ENCODE measurements around the gene GAS5.

GRCh38 chr1:173900427-173900826 lies 32.6 kb upstream of the GAS5 start:
- no peak for TF ChIP-seq CTCF (IDR thresholded peaks at IDR 0.05)
- TF ChIP-seq POLR2A (IDR thresholded peaks at IDR 0.05), result no peak

Data from lower leg skin (tissue), 3 donors.